Measurements from ENCODE around the gene PECR.

The PECR gene

GRCh38 chr2:216003876-216004696 lies 77.5 kb downstream of the PECR start:
- no peak for TF ChIP-seq CTCF (IDR thresholded peaks at IDR 0.05)
- Histone ChIP-seq H3K4me3 (no peak overlapping the region), H3K27ac (no peak overlapping the region)
- DNase-seq (ENCODE audit: low spot score): no peak

GRCh38 chr2:216002693-216003092 lies 78.9 kb downstream of the PECR start:
- Histone ChIP-seq H3K4me3 (no peak overlapping the region), H3K27ac (no peak overlapping the region)
- no peak for DNase-seq (ENCODE audit: low spot score)
- TF ChIP-seq CTCF (IDR thresholded peaks at IDR 0.05): no peak

- Histone ChIP-seq H3K27ac (no peak overlapping the region), H3K4me3 (no peak overlapping the region)
- DNase-seq (ENCODE audit: low spot score): no peak
- TF ChIP-seq CTCF (IDR thresholded peaks at IDR 0.05): no peak
Observed at GRCh38 chr2:216002101-216002678, 79.4 kb downstream of the PECR start.

GRCh38 chr2:216001216-216002100 lies 80.2 kb downstream of the PECR start:
- H3K4me3 ChIP-seq: no peak overlapping the region
- no peak overlapping the region for H3K27ac ChIP-seq
- TF ChIP-seq CTCF (IDR thresholded peaks at IDR 0.05): no peak
- DNase-seq (ENCODE audit: low spot score): no peak

- Histone ChIP-seq H3K4me3 (no peak overlapping the region), H3K27ac (no peak overlapping the region)
- no peak for TF ChIP-seq CTCF (IDR thresholded peaks at IDR 0.05)
- DNase-seq (ENCODE audit: low spot score): no peak
Observed at GRCh38 chr2:215998636-215999035, 83.0 kb downstream of the PECR start.

GRCh38 chr2:215997219-215997618 lies 84.4 kb downstream of the PECR start:
- TF ChIP-seq CTCF (IDR thresholded peaks at IDR 0.05): no peak
- Histone ChIP-seq H3K4me3 (no peak overlapping the region), H3K27ac (no peak overlapping the region)
- DNase-seq (ENCODE audit: low spot score): no peak

Measured in coronary artery (tissue), 2 donors.